Neural cell (in vitro differentiated cells): ENCODE measurements around the gene FZD10.

Experiments
- CTCF ChIP-seq: fragments of 450-650 bp; IDR thresholded peaks from 2 replicates; pipeline ENCODE4 v1.5.1; 2014; ENCODE audit warnings: antibody characterized with exemption, mild to moderate bottlenecking, moderate library complexity; ENCODE audit not compliant: poor library complexity, severe bottlenecking
- EP300 ChIP-seq: fragments of 450-650 bp; conservative IDR thresholded peaks from 2 replicates; pipeline ENCODE4 v1.6.1; 2014; ENCODE audit warnings: antibody characterized with exemption, mild to moderate bottlenecking, moderate library complexity; ENCODE audit not compliant: poor library complexity, severe bottlenecking
- EZH2 ChIP-seq: fragments of 200-600, 300-800 bp; shearing (Covaris generic), sonication (generic); IDR thresholded peaks from 2 replicates; pipeline ENCODE4 v1.6.1; 2014; ENCODE audit warnings: antibody characterized with exemption, low read length, borderline replicate concordance, mild to moderate bottlenecking; ENCODE audit not compliant: insufficient read depth, poor library complexity, severe bottlenecking
- TAF1 ChIP-seq: IDR thresholded peaks from 2 replicates; pipeline ENCODE4 v1.6.1; 2012; ENCODE audit warnings: low read depth

DNA sequence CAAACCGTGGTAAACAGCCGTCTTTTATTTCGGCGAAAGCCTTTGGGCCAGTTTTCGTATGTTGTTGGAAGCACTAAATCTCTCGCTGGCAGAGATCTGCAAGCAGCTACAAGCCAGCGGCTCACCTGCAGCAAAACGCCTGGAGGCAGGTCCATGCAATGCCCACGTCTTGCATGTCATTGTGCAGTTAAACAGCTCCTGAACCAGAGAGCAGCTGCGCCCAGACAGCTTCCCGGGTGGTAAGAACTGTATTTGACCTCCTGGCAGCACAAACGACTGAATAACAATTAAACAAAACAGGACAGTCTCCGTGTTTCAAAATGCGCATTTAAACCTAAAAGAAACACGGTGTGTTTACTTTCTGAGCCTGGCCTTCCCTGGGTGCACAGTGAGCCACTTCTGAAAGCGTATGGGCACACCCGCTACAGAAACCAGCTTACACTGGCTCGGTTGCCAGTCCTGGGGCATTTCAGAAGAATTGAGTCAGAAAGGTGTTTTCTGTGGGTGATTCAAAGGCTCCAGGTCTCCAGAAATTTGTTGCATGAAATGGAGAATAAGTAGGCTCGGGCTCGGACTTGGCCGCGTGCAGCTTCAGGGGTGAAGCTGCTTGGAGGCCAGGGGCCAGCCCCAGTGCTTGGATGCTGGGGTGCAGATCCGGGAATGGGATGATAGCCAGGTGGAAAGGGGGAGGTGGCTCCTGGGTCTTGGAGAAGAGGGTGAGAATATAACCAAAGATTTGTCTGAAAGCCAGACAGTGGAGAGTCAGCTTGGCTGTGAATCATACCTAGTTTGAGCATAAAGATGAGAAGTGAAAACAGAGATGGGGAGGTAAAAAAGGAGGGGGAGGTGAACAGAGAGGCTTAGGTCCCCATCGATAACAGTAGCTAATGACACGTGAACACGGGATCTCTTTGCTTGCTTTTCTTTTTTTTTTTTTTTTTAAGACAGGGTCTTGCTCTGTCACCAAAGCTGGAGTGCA lies 24.9 kb upstream of the FZD10 start:
- TF ChIP-seq EZH2 (no peak), CTCF (no peak), TAF1 (no peak), EP300 (no peak)
